Activated naive CD4-positive, alpha-beta T cell treated with Interleukin-2 at 50 U/mL for 16 hours (primary cell): Measurements from ENCODE around the gene TK2.

ENCODE experiments used
- DNase-seq: peaks from one replicate; pipeline ENCODE4 v3.0.0-alpha.2; 2020

TK2 gene

DNA sequence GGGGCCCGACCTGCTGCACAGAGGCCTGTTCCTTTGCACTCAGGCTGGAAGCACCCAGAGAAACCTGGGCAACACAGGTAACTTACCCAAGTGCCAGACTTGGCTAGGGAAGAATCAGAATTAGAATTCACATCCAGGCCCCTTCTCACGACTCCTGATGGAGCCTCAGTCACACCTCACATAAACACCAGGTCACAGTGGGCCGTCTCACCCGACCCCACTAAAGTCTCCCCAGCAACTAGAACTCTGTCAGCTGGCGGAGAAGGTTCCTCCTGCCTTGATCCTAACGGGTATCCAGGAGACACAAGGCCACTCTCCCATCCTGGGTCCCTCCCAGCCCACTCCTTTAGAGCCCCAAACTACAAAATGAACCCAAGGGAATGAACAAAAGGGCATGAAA is 6.4 kb downstream of the TK2 start:
- DNase-seq, result no peak

DNA sequence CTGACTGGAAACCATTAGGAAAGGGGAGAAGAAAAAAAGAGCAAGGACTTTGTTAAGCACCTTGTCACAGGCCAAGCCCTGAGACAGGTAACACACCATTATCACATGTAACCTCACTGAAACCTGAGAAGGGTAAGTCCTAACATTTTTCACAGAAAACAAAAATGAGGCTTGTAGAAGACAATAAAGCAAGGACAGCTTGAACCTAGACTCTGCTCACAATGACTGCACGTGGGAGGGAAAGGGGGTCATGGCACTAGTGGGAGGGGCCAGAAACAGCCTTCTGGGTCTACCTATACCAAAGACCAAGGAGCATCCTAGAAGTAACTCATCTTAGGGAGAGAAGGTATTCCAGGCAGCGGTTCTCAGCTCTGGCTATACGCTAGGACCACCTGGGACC is 7.5 kb downstream of the TK2 start:
- DNase-seq, result no peak

DNA sequence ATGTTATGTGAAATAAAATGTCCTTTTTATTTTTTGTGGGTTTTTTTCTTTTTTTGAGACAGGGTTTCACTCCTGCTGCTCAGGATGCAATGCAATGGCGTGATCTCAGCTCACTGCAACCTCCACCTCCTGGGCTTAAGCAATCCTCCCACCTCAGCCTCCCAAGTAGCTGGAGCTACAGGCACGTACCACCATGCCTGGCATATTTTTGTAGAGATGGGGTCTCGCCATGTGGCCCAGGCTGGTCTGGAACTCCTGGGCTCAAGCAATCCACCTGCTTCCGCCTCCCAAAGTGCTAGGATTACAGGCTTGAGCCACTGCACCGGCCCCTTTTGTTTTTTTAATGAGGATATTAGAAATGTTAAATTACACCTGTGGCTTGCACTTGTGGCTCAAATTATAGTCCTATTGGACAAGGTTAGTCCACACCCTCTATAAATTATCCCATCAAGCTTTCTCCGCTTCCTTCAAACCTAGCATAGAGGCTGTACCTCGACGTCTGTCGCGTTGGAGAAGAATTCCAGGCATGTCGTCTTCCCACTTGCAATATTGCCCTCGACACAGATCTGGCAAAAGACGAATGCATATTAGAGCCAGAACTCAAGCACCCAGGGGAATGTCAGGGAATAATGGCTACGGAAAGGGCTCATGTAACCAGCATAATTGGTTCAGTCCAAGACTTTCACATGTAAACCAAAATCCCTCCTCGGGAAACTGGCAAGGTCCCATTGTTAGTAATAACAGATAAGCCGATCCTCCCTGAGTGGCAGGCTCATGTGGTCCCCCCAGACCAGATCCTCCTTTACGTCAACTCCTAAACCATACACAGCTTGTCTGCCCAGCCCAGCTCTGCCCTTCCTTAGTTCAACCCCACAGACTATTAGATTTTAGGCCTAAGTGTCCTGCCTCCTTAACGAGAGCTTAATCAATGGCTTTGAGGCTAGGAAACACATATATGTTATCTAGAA is 8.2 kb downstream of the TK2 start:
- DNase-seq, result no peak

DNA sequence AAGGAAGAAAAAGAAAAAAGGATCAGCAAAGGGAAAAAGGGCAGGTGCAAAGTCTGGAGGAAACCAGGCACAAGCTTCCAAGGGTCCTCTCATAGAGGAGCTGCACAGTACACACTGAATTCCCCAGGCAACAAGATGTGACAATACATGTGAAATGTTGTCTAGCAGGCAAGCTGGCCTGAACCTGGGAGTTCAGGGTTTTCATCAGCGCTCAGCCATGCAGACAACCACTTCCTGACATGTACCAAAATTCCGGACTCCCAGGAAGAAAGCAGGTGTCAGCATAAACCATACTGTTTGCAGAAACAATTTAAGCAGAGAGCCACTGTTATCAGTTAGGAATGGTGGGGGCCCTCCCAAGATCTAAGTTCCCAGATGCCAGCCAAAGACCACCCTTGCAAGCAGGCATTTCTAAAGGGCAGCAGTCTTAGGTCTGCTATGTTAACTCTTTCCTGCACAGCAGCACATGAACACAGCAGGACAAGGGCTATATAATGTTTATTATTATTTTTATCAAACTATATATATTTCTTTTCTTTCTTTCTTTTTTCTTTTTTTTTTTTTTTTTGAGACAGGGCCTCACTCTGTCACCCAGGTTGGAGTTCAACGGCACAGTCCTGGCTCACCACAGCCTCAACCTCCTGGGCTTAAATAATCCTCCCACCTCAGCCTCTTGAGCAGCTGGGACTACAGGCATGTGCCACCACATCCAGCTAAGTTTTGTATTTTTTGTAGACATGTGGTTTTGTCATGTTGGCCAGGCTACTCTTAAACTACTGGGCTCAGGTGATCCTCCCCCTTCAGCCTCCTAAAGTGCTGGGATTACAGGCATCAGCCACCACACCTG is 10.1 kb downstream of the TK2 start:
- DNase-seq, result no peak

DNA sequence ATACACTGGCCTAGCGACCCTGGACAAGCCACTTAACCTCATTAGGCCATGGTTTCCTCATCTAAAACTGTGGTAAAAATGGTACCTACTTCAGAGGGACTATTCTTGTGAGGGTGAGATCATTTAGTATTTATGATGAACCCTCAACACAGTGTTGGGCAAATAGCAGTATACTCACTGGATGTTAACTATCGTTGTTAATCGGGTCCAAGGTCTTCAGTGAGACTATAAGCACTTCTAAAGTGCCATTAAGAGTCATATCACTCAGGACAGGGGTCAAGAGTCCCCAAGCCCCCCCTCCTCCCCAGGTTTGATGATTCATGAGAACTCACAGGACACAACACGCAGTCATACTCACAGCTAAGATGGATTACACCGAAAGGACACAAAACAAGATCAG is 11.0 kb downstream of the TK2 start:
- no peak for DNase-seq

DNA sequence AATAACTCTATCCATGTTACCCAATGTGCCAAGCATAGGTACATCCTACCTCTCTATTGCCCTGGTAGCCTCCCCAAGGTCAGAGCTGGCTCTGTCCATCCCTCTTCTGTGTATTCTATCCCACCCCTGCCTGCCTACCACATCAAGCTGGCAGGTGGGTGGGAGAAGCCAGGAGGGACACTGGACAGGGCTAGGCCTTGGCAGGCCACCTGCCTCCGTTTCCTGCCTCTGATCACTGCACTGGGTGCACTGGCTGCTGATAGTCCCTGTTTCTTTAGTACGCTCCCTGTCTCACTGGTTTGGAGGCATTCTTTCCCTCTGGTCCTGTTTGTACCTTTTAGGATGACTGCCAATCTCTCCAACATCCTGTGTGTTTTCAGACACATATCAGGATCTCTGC is 12.7 kb downstream of the TK2 start:
- DNase-seq, result no peak

DNA sequence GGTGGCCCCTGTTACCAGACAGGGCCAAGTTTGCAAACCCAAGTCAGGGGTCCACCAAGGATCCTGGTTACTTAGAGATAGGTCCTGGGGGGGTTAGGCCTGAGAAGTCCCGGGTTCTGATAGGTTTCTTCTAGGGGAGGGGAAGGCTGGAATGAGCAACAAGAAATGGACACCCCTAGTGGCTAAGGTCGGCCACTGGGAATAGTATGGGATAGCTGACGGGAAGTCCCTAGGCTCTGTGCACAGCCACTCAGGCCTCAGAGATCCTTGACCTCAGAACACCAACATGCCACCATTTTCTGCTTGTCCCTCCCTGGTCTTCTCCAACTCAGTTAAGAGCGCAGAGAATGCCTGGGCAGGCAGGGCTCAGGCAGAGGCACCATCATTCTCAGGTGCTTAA is 13.4 kb downstream of the TK2 start:
- DNase-seq, result no peak

DNA sequence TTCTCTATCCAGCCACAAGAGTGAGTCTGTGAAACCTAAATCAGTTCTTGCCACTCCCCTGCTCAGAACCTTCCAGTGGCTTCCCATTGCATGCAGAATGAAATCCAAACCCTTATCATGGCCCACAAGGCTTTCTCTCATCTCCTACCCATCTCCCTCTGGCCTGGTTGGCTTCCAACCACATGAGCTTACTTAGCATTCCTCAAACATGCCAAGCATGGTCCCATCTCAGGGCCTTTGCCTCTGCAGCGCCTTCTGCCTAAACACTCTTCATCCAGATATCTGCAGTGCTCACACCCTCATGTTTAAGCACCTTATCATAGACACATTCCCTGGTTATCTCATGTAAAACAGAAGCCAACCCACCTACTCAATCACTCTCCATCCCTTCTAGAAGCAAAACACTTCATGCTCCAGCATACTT is 15.5 kb downstream of the TK2 start:
- DNase-seq, result no peak

DNA sequence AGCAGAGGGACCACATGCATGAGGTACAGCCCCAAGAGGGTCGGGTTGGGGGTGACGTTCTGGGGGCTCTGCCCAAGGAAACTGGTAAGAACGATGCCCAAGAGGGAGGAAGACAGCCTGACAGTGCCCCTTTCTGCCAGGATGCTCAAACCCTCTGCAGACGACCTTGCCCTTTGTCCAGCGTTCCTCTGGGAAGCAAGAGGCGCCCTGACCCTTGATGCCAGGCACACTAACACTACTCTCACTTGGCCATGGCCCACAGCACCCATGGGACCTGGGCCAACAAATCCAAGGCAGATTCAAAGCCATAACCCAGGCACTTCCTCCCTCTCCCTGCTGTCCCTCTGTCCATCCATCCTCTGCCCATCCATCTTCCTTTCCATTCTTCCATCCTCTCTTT is 20.4 kb downstream of the TK2 start:
- DNase-seq, result no peak

DNA sequence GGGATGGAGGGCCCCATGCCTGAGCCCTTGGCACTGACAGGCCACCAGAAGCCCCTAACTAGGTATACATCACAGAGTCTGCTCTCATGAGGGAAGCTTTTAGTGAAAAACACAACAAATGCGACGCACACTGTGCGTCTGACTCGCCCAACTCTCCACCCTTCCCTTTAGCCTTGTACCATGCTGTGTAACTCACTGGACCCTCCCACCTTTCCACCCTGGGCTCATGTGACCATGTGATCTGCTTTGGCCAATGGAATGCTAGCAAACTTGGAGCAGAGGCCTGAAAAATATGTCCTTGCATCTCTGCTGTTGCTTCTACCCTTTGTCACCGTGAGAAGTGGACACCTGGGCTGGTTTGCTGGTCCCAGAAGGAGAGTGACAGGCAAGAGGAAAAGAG is 21.6 kb downstream of the TK2 start:
- no peak for DNase-seq

DNA sequence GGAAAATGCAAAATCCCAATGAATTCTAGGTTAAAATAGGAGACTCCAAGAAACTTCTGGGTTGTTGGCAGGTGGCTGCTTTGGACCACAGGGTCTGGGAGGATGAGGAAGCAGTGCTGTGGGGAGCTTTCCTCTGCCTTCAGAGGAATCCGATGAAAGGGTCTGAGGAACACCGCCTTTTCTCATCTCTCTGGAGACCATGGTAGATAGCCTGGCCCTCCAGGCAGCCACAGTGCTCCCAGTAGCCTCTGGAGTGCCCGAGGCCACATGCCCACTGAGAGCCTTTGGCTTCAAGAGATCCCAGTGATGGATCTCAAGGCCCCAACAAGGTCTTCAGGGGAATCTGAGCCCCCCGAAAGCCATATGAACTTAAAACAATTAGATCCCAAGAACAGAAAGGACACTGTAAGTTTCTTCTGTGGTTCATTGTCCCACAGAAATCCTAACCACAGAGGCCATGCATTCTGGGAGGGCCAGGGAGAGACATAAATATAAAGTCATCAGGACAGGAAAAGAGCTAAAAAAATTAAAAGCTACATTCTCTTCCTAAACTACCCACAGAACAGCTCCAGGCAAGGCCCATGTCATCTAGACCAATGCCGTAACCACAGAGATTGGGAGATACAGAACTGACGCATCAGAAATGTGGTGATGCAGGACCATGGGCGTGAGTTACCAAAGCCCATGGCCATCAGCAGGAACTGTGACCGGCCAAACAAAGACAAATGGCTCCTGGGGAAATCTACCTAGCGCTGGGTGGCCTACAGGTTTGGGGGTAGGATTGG is 24.3 kb downstream of the TK2 start:
- no peak for DNase-seq

DNA sequence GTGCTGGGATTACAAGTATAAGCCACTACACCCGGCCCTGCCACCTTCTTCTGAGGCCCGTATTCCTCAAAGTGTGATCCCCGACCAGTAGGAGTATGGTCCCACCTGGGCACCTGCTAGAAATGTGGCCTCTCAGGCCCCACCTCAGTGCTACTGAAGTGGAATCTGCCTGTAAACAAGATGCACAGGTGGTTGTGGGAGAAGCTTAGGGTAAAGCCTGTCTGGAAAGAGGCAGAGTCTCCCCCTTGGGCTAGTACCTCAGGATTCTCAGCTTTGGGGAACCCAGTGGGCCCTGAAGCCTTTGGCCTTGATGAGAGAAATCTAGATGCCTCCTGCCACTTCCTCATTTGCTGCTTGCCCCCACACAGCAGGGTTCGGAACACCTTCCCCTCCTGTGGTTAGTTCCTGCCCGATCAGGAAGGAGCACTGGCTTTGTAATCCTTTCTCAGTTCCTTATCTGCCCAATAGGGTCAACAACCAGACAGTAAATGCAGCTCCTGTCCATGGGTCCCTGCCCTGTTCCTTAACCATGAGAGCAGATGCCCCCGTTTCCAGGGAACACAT is 25.2 kb downstream of the TK2 start:
- peak; percentile 17 for DNase-seq

DNA sequence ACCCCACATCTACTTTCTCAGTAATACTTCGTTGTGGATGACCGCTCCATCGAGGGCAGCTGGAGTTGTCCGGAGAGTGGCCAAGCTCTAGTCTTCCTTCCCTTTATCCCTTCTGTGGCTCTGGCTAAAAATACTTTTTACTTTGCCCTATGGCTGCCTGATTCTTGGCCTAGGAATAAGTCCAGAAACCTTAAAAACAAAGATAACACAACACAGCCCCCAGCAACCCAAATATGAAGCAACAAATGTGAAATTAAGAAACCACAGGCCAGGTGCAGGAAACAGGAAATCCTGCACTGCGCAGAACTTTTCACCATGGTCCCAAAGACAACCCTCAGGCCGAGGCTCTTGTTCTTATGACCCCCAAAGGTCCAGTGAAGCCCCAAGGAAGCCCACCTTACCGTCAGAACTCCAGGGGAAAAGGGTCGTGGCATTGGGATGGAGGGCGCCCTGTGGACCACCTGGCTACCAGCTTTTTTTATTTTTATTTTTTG is 26.0 kb downstream of the TK2 start:
- DNase-seq, result no peak

DNA sequence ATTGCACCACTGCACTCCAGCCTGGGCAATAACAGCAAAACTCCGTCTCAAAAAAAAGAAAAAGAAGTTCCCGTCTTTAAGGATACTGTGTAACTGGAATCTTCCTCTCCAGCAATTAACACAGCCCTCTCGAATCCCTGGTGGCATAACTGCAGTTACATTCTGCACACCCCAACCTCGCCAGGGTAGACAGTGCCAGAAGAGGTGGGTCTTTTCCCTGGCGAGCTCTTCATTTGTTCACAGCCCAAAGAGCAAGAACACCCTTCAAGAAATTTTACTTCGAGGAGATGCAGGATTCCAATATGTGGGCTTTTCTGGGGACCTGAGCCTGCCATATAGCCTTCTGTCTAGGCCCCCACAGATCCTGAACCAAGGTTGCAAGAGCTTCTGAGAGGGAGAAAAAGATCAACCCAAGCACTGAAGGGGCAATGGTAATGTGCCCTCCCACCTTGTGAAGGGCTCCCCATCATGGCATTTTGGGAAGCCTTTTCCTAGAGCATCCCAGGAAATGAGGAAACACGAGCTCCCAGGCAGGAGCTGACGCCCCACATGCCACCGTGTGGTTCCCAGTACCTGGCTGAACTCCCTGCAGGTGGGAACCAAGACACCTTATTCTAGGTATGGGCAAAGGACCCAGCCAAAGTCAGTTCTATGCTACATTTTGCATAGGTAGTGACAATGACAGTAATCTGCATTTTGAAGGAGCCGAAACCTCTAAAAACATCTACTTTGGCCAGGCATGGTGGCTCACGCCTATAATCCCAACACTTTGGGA is 26.9 kb downstream of the TK2 start:
- no peak for DNase-seq

DNA sequence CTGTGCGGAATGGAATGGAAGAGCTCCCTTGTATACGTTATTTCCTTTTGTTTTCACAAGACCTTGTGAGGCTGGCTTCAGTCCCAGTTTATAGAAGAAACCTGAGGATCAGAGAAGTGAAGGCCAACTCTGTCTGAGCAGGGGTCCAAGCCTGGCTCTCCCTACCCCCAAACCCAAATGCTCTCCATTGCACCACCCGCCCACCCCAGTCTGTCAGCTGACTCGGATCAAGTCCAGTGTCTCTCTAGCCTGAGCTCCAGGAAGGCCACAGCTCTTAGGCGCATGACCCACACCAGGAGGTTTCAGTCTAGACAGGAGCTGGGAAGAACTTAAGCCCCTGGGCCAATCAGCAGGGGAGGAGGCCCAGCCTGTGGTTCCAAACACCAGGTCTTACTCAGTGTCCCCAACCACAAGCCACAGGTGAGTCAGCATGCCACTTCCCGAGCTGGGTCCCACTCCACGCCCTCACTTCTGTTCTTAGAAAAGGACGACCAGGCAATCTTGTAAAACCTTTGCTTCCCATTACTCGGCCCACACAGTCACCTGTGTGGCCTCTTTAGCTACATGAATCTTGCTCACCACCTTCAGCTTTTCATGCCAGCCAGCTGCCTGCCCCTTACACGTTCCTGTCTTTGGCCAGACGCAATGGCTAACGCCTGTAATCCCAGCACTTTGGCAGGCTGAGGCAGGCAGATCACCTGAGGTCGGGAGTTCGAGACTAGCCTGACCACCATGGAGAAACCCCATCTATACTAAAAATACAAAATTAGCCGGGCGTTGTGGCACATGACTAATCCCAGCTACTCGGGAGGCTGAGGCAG is 27.8 kb downstream of the TK2 start:
- DNase-seq, result peak; percentile 95

DNA sequence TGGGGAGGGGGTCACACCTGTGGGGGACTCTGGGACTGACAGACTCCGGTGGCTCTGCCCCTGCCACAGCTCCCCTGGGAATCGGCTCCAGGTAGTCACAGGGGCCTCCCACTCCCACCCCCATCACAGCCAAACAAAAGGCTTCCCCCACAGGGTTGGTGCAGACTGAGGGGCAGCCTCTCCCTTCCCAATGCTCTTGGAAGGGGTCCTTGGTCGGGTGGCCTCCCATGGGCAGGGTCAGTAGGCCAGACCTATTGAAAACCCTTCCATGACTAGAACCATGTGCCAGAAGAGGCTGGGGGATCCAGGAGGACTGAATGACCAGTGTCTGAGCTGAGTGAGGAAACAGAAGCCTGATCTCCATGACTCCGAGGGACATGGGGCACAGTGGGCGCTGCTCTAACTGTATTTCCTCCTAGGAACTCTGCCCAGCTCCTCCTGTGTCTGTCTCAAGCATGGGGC is 28.6 kb downstream of the TK2 start:
- DNase-seq, result no peak

DNA sequence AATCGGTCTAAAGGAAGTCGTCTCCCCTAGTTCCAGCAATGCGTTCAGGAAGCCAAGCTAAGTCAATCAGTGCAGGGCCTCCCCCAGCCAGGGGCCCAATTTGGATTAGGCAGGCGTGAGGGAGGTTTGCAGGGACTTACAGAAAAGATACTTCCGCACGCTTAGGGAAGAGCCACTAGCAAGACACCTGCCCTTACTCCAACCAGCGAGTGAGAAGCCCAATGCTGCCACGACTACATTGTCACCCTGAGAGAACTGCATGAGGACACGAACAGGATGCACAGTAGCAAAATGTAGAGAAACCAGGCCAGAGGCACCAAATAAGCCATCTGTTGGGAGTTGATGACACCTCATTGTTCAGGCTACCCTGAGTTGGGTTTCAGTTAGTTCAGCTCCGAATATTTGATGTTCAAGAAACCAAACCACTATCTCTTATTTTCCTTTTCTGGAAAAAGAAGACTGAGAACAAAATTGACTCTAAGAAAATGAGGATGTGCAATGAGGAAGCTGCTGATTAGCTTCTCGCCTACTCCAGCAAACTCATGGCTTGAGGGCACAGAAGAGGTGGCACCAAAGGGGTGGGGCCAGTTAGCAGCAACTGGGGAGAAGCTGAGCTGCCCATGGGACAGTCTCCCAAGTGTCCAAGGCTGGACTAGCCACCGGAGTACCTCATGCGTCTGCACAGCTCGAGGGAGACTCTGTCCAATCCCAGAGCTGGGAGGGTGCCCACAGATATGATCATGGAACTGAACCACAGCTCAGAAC is 29.3 kb downstream of the TK2 start:
- DNase-seq, result no peak

DNA sequence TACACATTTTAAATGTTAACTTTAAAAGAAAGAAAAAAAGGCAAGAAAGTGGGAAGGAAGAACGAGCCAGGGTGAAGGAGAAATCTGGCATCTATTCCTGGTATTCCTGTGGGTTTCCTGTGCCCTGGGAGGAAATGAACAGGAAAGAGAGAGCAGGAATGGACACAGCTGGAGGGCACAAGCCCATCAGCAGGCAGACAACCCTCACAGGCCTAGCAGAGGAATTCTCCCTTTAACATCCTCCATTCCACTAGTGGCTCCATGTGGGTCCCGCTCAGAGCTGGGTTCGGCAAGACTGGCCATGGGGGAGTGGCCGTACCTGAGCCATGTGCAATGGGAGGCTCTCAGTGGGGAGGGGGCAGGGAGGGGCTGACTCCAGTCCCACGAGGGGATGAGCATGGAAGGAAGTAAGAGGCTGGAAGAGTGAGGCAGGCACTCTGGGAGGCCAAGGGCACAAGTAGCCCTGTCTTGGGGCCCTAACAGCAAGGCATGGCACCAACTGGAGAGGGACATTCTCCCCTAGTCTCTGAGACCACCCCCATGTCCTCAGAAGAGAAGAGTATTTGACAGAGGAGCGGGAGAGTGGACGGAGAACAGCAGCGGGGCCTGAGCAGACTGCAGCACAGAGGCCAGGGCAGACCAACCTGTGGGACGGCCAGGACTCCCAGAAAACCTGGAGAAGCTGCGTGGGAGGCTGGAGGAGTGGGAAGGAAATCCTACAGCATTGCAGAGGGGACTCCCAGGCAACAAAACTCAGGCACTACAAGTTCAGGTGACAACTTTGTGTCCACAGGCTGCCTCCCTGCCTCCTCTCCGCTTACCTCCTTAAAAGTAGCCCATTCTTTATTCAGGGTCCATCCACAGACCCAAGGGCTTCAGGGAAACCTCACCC is 30.2 kb downstream of the TK2 start:
- DNase-seq, result no peak
